Endothelial cell of hepatic sinusoid (primary cell): ENCODE results near the gene SEC61B.

Experiments used
- in situ Hi-C: cut with HindIII; loops from 2 replicates; pipeline ENCODE4 v1.10.0; 2017; ENCODE audit warnings: low sequenced_read_pairs

The SEC61B gene

GRCh38 chr9:99221621-99222415 is at the start of gene SEC61B, which contains the start of gene ALG2:
Gene SEC61B (plus strand): TSS chr9:99222282. CDS start chr9:99222364, 82 bp downstream.
Gene ALG2 (minus strand): TSS chr9:99221942. CDS start chr9:99221894, 48 bp downstream.
- in situ Hi-C loops = no loop called here

GRCh38 chr9:99173570-99174504 is 48.2 kb upstream of the SEC61B start:
- in situ Hi-C loops = no loop called here

- in situ Hi-C loops = no loop called here
These were observed 45.5 kb upstream of the SEC61B start for GRCh38 chr9:99176527-99177013.

GRCh38 chr9:99177576-99178366 is 44.3 kb upstream of the SEC61B start:
- in situ Hi-C loops = no loop called here

- in situ Hi-C loops = no loop called here
These were observed 42.9 kb upstream of the SEC61B start for GRCh38 chr9:99178912-99179872.

GRCh38 chr9:99180199-99180598 is 41.9 kb upstream of the SEC61B start:
- in situ Hi-C loops = no loop called here

- in situ Hi-C loops = no loop called here
These were observed 41.4 kb upstream of the SEC61B start for GRCh38 chr9:99180662-99181061.

GRCh38 chr9:99181206-99181605 is 40.9 kb upstream of the SEC61B start:
- in situ Hi-C loops = no loop called here

- in situ Hi-C loops = no loop called here
These were observed 40.5 kb upstream of the SEC61B start for GRCh38 chr9:99181621-99182020.

- in situ Hi-C loops = no loop called here
These were observed 39.7 kb upstream of the SEC61B start for GRCh38 chr9:99182356-99182755.

GRCh38 chr9:99183616-99184015 is 38.5 kb upstream of the SEC61B start:
- in situ Hi-C loops = no loop called here

GRCh38 chr9:99184110-99184474 is 38.0 kb upstream of the SEC61B start:
- in situ Hi-C loops = no loop called here

GRCh38 chr9:99184475-99185347 is 37.4 kb upstream of the SEC61B start:
- in situ Hi-C loops = no loop called here

GRCh38 chr9:99185348-99185632 is 36.8 kb upstream of the SEC61B start:
- in situ Hi-C loops = no loop called here

- in situ Hi-C loops = no loop called here
These were observed 36.1 kb upstream of the SEC61B start for GRCh38 chr9:99185934-99186333.

GRCh38 chr9:99187311-99187710 is 34.8 kb upstream of the SEC61B start:
- in situ Hi-C loops = no loop called here

- in situ Hi-C loops = no loop called here
These were observed 32.9 kb upstream of the SEC61B start for GRCh38 chr9:99189186-99189585.

GRCh38 chr9:99189887-99190596 is 32.0 kb upstream of the SEC61B start:
- in situ Hi-C loops = no loop called here
